ENCODE results near the gene DAZAP1. TPM values are rescaled to one million over a fixed set of nuclear protein-coding genes. Genes with fewer than 3 reads are reported as not detected.

Gene DAZAP1
- total RNA-seq, 1 experiment from 2014 or later = 165 TPM

GRCh38 chr19:1447944-1448343 is 40.6 kb downstream of the DAZAP1 start:
- ChIA-PET CTCF (no interaction called here), POLR2A (no interaction called here)
- Mint-ChIP-seq H3K4me3 (ENCODE audit: unreplicated experiment) (peak overlapping the region; percentile 54), H3K4me1 (ENCODE audit: low read depth, unreplicated experiment) (no peaks in the 10 kb centered on the region), H3K27me3 (ENCODE audit: insufficient read depth, unreplicated experiment) (peaks cover 4% of the 10 kb centered on the region), H3K27ac (ENCODE audit: unreplicated experiment) (no peak overlapping the region), H3K9me3 (ENCODE audit: unreplicated experiment) (no peaks in the 10 kb centered on the region), H3K36me3 (ENCODE audit: insufficient read depth, unreplicated experiment) (peaks cover 35% of the 10 kb centered on the region)
- no peaks in the 10 kb centered on the region for H3K9me3 ChIP-seq
- H3K4me3 ChIP-seq (ENCODE audit: low read depth, low read length) = no peak overlapping the region
- no TSS peak for BruUV-seq (replicated peaks)
- no peak for TF ChIP-seq CTCF (IDR thresholded peaks at IDR 0.05; ENCODE audit: insufficient read depth in 1 of 2, low read depth in 1 of 2, low read length in 1 of 2, severe bottlenecking in 1 of 2, unreplicated experiment in 1 of 2)
- intact Hi-C loops (cut with micrococcal nuclease; ENCODE audit: unreplicated experiment) = no loop called here
- DNase-seq = no peak
- H3K36me3 ChIP-seq (ENCODE audit: control insufficient read depth, insufficient read depth, low read length) = no peaks in the 10 kb centered on the region
- H3K27me3 ChIP-seq (replicated peaks; ENCODE audit: control insufficient read depth, insufficient read depth, low read length) = no peaks in the 10 kb centered on the region
- H3K4me1 ChIP-seq = peaks cover 15% of the 10 kb centered on the region

- H3K4me3 Mint-ChIP-seq (ENCODE audit: unreplicated experiment) = no peak within 1 kb of the TSS
- TF ChIP-seq CTCF (IDR thresholded peaks at IDR 0.05; ENCODE audit: insufficient read depth in 1 of 2, low read depth in 1 of 2, low read length in 1 of 2, severe bottlenecking in 1 of 2, unreplicated experiment in 1 of 2) = no peak
- H3K27ac Mint-ChIP-seq (ENCODE audit: unreplicated experiment) = peak within 1 kb of the TSS; percentile 22
- no TSS peak for BruUV-seq (replicated peaks)
- intact Hi-C loops (cut with micrococcal nuclease; ENCODE audit: unreplicated experiment) = no loop called here
- ChIA-PET POLR2A (no interaction called here), CTCF (interaction anchor here (0.6 kb wide), 1 partner anchor 41 kb away, joined by 3 read pairs; no protein-coding TSS in a partner anchor)
- H3K36me3 ChIP-seq (ENCODE audit: control insufficient read depth, insufficient read depth, low read length) = no peaks in the 10 kb centered on the region
- H3K4me1 Mint-ChIP-seq (ENCODE audit: low read depth, unreplicated experiment) = no peaks in the 10 kb centered on the region
- H3K36me3 Mint-ChIP-seq (ENCODE audit: insufficient read depth, unreplicated experiment) = peaks cover 42% of the 10 kb centered on the region
- no peaks in the 10 kb centered on the region for H3K27me3 ChIP-seq (replicated peaks; ENCODE audit: control insufficient read depth, insufficient read depth, low read length)
- H3K27me3 Mint-ChIP-seq (ENCODE audit: insufficient read depth, unreplicated experiment) = peaks cover 4% of the 10 kb centered on the region
- peaks cover 7% of the 10 kb centered on the region; the same call in 1 of the 2 replicates for H3K4me1 ChIP-seq
- no peak for DNase-seq
- no peak within 1 kb of the TSS for H3K4me3 ChIP-seq (ENCODE audit: low read depth, low read length)
- H3K9me3 Mint-ChIP-seq (ENCODE audit: unreplicated experiment) = no peaks in the 10 kb centered on the region
- no peaks in the 10 kb centered on the region for H3K9me3 ChIP-seq
Measured at GRCh38 chr19:1449467-1450442, 42.4 kb downstream of the DAZAP1 start, which contains the start of gene APC2. TSS of gene APC2 (plus strand) at chr19:1450121. CDS start at chr19:1453002, 2,881 bp downstream.

GRCh38 chr19:1450735-1451731 is 43.6 kb downstream of the DAZAP1 start:
- TF ChIP-seq CTCF (IDR thresholded peaks at IDR 0.05; ENCODE audit: insufficient read depth in 1 of 2, low read depth in 1 of 2, low read length in 1 of 2, severe bottlenecking in 1 of 2, unreplicated experiment in 1 of 2) = no peak
- intact Hi-C loops (cut with micrococcal nuclease; ENCODE audit: unreplicated experiment) = no loop called here
- H3K4me3 ChIP-seq (ENCODE audit: low read depth, low read length) = no peak overlapping the region
- H3K4me1 ChIP-seq = peaks cover 7% of the 10 kb centered on the region; the same call in 1 of the 2 replicates
- no peaks in the 10 kb centered on the region for H3K36me3 ChIP-seq (ENCODE audit: control insufficient read depth, insufficient read depth, low read length)
- H3K4me3 Mint-ChIP-seq (ENCODE audit: unreplicated experiment) = no peak overlapping the region
- H3K27ac Mint-ChIP-seq (ENCODE audit: unreplicated experiment) = peak overlapping the region; percentile 22
- no peaks in the 10 kb centered on the region for H3K9me3 Mint-ChIP-seq (ENCODE audit: unreplicated experiment)
- no peaks in the 10 kb centered on the region for H3K4me1 Mint-ChIP-seq (ENCODE audit: low read depth, unreplicated experiment)
- H3K27me3 Mint-ChIP-seq (ENCODE audit: insufficient read depth, unreplicated experiment) = peaks cover 4% of the 10 kb centered on the region
- no peaks in the 10 kb centered on the region for H3K9me3 ChIP-seq
- POLR2A ChIA-PET = no interaction called here
- H3K27me3 ChIP-seq (replicated peaks; ENCODE audit: control insufficient read depth, insufficient read depth, low read length) = no peaks in the 10 kb centered on the region
- H3K36me3 Mint-ChIP-seq (ENCODE audit: insufficient read depth, unreplicated experiment) = peaks cover 41% of the 10 kb centered on the region
- no TSS peak for BruUV-seq (replicated peaks)
- CTCF ChIA-PET = no interaction called here
- DNase-seq = no peak

Data from Caco-2 (cell line).